Tibial artery (tissue), 4 donors: ENCODE data around the gene PTPRN2.

Source experiments
- DNase-seq, 2 donors: peaks; one replicate each; pipeline ENCODE4 v3.0.0-alpha.2; 2019
- H3K27ac ChIP-seq, 2 donors: fragments of 200-600 bp; sonication (generic) in 1 of 2; 1 replicate in 1 of 2; 2 replicates in 1 of 2; pipeline ENCODE4 v1.5.1; 2018 to 2019; ENCODE audit warnings: mild to moderate bottlenecking in 1 of 2
- H3K27me3 ChIP-seq, 2 donors: fragments of 200-600 bp; sonication (generic) in 1 of 2; one replicate each; pipeline versions ENCODE4 v1.5.1 to v1.6.0; 2016 to 2019
- H3K36me3 ChIP-seq, 3 donors: fragments of 200-600 bp; sonication (generic) in 2 of 3; one replicate each; pipeline ENCODE4 v1.5.1; 2016 to 2019; ENCODE audit warnings: mild to moderate bottlenecking in 2 of 3
- H3K4me1 ChIP-seq, 4 donors: fragments of 200-600 bp; sonication (generic) in 2 of 4; 1 replicate in 3 of 4; 2 replicates in 1 of 4; pipeline ENCODE4 v1.5.1; 2016 to 2019
- H3K4me3 ChIP-seq, 2 donors: fragments of 200-600 bp; sonication (generic) in 1 of 2; 1 replicate in 1 of 2; 2 replicates in 1 of 2; pipeline ENCODE4 v1.5.1; 2018 to 2019; ENCODE audit warnings: mild to moderate bottlenecking in 2 of 2
- H3K9me3 ChIP-seq, 3 donors: fragments of 200-600 bp; sonication (generic) in 1 of 3; one replicate each; pipeline ENCODE4 v1.5.1; 2016 to 2019
- CTCF ChIP-seq, 2 experiments: fragments of 200-600 bp in 1 of 2; fragments of 450-650 bp in 1 of 2; IDR thresholded peaks; one replicate each; pipeline ENCODE4 v1.5.1; 2017 to 2019; ENCODE audit warnings: antibody characterized with exemption in 2 of 2, mild to moderate bottlenecking in 1 of 2, moderate library complexity in 1 of 2
- intact Hi-C: fragments of 100-400 bp; cut with DNase I; formaldehyde crosslinking; loops from one replicate; pipeline ENCODE4 v1.15.0; 2023; ENCODE audit warnings: low total_unique reads

PTPRN2 gene

GRCh38 chr7:157519246-157519645, 1068.4 kb downstream of the PTPRN2 start:
- no peak overlapping the region for H3K4me3 ChIP-seq
- intact Hi-C loops = no loop called here
- no peaks in the 10 kb centered on the region for H3K4me1 ChIP-seq
- peaks cover 0 to 45% of the 10 kb centered on the region in 2 donors for H3K27me3 ChIP-seq
- no peaks in the 10 kb centered on the region for H3K36me3 ChIP-seq
- DNase-seq = peak in 1 of 2 donors; percentile 39
- TF ChIP-seq CTCF (IDR thresholded peaks at IDR 0.05) = no peak
- H3K9me3 ChIP-seq = peaks cover 0 to 5% (median 0%) of the 10 kb centered on the region in 3 donors
- no peak overlapping the region for H3K27ac ChIP-seq

- H3K27ac ChIP-seq = no peak overlapping the region
- H3K4me1 ChIP-seq = no peaks in the 10 kb centered on the region
- no peaks in the 10 kb centered on the region for H3K36me3 ChIP-seq
- H3K9me3 ChIP-seq = peaks cover 0 to 7% (median 0%) of the 10 kb centered on the region in 3 donors
- H3K27me3 ChIP-seq = peaks cover 0 to 39% of the 10 kb centered on the region in 2 donors
- H3K4me3 ChIP-seq = no peak overlapping the region
- no peak for TF ChIP-seq CTCF (IDR thresholded peaks at IDR 0.05)
- intact Hi-C loops = no loop called here
- peak in 1 of 2 donors; percentile 42 for DNase-seq
These were observed 1069.0 kb downstream of the PTPRN2 start for GRCh38 chr7:157518514-157519175.

- Histone ChIP-seq H3K4me3 (no peak overlapping the region), H3K9me3 (peaks cover 0 to 14% (median 0%) of the 10 kb centered on the region in 3 donors), H3K4me1 (no peaks in the 10 kb centered on the region), H3K36me3 (no peaks in the 10 kb centered on the region), H3K27ac (no peak overlapping the region), H3K27me3 (peaks cover 0 to 34% of the 10 kb centered on the region in 2 donors)
- intact Hi-C loops = no loop called here
- DNase-seq = no peak
- TF ChIP-seq CTCF (IDR thresholded peaks at IDR 0.05) = no peak
These were observed 1069.7 kb downstream of the PTPRN2 start for GRCh38 chr7:157517782-157518513.

- no peak for TF ChIP-seq CTCF (IDR thresholded peaks at IDR 0.05)
- no peaks in the 10 kb centered on the region for H3K4me1 ChIP-seq
- intact Hi-C loops = no loop called here
- no peak overlapping the region for H3K27ac ChIP-seq
- peak in 1 of 2 donors; percentile 65 for DNase-seq
- H3K4me3 ChIP-seq = no peak overlapping the region
- no peaks in the 10 kb centered on the region for H3K36me3 ChIP-seq
- peaks cover 0 to 14% (median 0%) of the 10 kb centered on the region in 3 donors for H3K9me3 ChIP-seq
- peaks cover 0 to 30% of the 10 kb centered on the region in 2 donors for H3K27me3 ChIP-seq
These were observed 1070.5 kb downstream of the PTPRN2 start for GRCh38 chr7:157516911-157517781.

GRCh38 chr7:157516311-157516710, 1071.3 kb downstream of the PTPRN2 start:
- TF ChIP-seq CTCF (IDR thresholded peaks at IDR 0.05) = no peak
- no peaks in the 10 kb centered on the region for H3K4me1 ChIP-seq
- H3K9me3 ChIP-seq = peaks cover 0 to 14% (median 0%) of the 10 kb centered on the region in 3 donors
- H3K27me3 ChIP-seq = peaks cover 0 to 29% of the 10 kb centered on the region in 2 donors
- no peaks in the 10 kb centered on the region for H3K36me3 ChIP-seq
- DNase-seq = peak in 1 of 2 donors; percentile 46
- intact Hi-C loops = no loop called here
- no peak overlapping the region for H3K27ac ChIP-seq
- no peak overlapping the region for H3K4me3 ChIP-seq
